ENCODE data around the gene GLRA3. TPM values are rescaled to one million over a fixed set of nuclear protein-coding genes. Genes with fewer than 3 reads are reported as not detected.

The GLRA3 gene
- total and polyA plus RNA-seq, 2 of the 8 experiments (the other 6 are each of a cell fraction or from before 2014, with no cell fraction given), result 0.02 TPM; not detected in 1

DNA sequence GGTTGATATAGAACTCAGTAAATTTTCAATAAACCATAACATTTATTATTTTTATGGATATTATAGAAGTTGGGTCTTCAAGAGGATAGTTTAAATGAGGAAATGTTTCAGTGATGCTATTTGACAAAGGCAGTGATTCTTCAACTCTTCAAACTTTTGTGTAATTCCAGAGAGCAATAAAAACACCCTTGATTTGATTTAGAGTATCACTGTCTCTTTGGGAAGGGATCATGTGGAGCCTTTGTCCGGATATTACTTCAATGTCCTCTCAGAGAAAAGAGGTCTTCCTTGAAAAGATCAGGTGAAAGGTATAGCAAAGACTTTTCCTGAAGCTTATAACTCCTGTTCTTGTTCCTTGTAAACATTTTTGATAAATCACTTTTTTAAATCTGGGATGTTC lies 23.3 kb downstream of the GLRA3 start (continued):
- TF ChIP-seq, protein P1, sequence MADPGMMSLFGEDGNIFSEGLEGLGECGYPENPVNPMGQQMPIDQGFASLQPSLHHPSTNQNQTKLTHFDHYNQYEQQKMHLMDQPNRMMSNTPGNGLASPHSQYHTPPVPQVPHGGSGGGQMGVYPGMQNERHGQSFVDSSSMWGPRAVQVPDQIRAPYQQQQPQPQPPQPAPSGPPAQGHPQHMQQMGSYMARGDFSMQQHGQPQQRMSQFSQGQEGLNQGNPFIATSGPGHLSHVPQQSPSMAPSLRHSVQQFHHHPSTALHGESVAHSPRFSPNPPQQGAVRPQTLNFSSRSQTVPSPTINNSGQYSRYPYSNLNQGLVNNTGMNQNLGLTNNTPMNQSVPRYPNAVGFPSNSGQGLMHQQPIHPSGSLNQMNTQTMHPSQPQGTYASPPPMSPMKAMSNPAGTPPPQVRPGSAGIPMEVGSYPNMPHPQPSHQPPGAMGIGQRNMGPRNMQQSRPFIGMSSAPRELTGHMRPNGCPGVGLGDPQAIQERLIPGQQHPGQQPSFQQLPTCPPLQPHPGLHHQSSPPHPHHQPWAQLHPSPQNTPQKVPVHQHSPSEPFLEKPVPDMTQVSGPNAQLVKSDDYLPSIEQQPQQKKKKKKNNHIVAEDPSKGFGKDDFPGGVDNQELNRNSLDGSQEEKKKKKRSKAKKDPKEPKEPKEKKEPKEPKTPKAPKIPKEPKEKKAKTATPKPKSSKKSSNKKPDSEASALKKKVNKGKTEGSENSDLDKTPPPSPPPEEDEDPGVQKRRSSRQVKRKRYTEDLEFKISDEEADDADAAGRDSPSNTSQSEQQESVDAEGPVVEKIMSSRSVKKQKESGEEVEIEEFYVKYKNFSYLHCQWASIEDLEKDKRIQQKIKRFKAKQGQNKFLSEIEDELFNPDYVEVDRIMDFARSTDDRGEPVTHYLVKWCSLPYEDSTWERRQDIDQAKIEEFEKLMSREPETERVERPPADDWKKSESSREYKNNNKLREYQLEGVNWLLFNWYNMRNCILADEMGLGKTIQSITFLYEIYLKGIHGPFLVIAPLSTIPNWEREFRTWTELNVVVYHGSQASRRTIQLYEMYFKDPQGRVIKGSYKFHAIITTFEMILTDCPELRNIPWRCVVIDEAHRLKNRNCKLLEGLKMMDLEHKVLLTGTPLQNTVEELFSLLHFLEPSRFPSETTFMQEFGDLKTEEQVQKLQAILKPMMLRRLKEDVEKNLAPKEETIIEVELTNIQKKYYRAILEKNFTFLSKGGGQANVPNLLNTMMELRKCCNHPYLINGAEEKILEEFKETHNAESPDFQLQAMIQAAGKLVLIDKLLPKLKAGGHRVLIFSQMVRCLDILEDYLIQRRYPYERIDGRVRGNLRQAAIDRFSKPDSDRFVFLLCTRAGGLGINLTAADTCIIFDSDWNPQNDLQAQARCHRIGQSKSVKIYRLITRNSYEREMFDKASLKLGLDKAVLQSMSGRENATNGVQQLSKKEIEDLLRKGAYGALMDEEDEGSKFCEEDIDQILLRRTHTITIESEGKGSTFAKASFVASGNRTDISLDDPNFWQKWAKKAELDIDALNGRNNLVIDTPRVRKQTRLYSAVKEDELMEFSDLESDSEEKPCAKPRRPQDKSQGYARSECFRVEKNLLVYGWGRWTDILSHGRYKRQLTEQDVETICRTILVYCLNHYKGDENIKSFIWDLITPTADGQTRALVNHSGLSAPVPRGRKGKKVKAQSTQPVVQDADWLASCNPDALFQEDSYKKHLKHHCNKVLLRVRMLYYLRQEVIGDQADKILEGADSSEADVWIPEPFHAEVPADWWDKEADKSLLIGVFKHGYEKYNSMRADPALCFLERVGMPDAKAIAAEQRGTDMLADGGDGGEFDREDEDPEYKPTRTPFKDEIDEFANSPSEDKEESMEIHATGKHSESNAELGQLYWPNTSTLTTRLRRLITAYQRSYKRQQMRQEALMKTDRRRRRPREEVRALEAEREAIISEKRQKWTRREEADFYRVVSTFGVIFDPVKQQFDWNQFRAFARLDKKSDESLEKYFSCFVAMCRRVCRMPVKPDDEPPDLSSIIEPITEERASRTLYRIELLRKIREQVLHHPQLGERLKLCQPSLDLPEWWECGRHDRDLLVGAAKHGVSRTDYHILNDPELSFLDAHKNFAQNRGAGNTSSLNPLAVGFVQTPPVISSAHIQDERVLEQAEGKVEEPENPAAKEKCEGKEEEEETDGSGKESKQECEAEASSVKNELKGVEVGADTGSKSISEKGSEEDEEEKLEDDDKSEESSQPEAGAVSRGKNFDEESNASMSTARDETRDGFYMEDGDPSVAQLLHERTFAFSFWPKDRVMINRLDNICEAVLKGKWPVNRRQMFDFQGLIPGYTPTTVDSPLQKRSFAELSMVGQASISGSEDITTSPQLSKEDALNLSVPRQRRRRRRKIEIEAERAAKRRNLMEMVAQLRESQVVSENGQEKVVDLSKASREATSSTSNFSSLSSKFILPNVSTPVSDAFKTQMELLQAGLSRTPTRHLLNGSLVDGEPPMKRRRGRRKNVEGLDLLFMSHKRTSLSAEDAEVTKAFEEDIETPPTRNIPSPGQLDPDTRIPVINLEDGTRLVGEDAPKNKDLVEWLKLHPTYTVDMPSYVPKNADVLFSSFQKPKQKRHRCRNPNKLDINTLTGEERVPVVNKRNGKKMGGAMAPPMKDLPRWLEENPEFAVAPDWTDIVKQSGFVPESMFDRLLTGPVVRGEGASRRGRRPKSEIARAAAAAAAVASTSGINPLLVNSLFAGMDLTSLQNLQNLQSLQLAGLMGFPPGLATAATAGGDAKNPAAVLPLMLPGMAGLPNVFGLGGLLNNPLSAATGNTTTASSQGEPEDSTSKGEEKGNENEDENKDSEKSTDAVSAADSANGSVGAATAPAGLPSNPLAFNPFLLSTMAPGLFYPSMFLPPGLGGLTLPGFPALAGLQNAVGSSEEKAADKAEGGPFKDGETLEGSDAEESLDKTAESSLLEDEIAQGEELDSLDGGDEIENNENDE (IDR thresholded peaks at IDR 0.05; ENCODE audit: insufficient replicate concordance, low read length), result no peak
- TF ChIP-seq GTF2F1 (IDR thresholded peaks at IDR 0.05; ENCODE audit: borderline replicate concordance, low read depth, low read length), result no peak
- TF ChIP-seq POLR2A (IDR thresholded peaks at IDR 0.05; ENCODE audit: control extremely low read depth in 1 of 2, low read depth in 2 of 2, low read length in 2 of 2), result no peak
- TF ChIP-seq RXRA (IDR thresholded peaks at IDR 0.05; ENCODE audit: insufficient read depth, low read depth, low read length), result no peak
- no peak for TF ChIP-seq TCF12 (IDR thresholded peaks at IDR 0.05; ENCODE audit: low read depth, low read length)
- no peak for TF ChIP-seq SIRT6 (IDR thresholded peaks at IDR 0.05; ENCODE audit: low read length)
- no peak for TF ChIP-seq EP300 (IDR thresholded peaks at IDR 0.05; ENCODE audit: borderline replicate concordance in 1 of 2, low read depth in 2 of 2, low read length in 2 of 2)
- TF ChIP-seq CHD2 (IDR thresholded peaks at IDR 0.05; ENCODE audit: low read length), result no peak
- TF ChIP-seq EGR1 (IDR thresholded peaks at IDR 0.05; ENCODE audit: borderline replicate concordance, low read depth, low read length), result no peak
- TF ChIP-seq, protein P2, sequence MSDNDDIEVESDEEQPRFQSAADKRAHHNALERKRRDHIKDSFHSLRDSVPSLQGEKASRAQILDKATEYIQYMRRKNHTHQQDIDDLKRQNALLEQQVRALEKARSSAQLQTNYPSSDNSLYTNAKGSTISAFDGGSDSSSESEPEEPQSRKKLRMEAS (IDR thresholded peaks at IDR 0.05), result no peak
- TF ChIP-seq BACH1 (IDR thresholded peaks at IDR 0.05; ENCODE audit: low read length), result no peak
- TF ChIP-seq YY1 (IDR thresholded peaks at IDR 0.05; ENCODE audit: low read depth, low read length), result no peak
- no peak for TF ChIP-seq HDAC2 (IDR thresholded peaks at IDR 0.05; ENCODE audit: borderline replicate concordance in 1 of 2, low read depth in 2 of 2, low read length in 2 of 2)

Data from H1 (cell line).